Stimulated activated CD8-positive, alpha-beta memory T cell treated with anti-CD3 and anti-CD28 coated beads, Interleukin-4, amount 100 ng/mL, for 48 hours (primary cell): ENCODE measurements around the gene TTC21A.
"Not testable (repeated sequence)": the region's sequence is repeated elsewhere in the genome, so short reads cannot be mapped to it uniquely, and the experiment has no call there.

Source experiments
- DNase-seq: peaks from one replicate; pipeline ENCODE4 v3.0.0-alpha.2; 2020

Gene TTC21A

GRCh38 chr3:39153977-39154279, 46.4 kb downstream of the TTC21A start:
- no peak for DNase-seq

GRCh38 chr3:39154280-39155021, 47.0 kb downstream of the TTC21A start:
- DNase-seq = no peak

DNA sequence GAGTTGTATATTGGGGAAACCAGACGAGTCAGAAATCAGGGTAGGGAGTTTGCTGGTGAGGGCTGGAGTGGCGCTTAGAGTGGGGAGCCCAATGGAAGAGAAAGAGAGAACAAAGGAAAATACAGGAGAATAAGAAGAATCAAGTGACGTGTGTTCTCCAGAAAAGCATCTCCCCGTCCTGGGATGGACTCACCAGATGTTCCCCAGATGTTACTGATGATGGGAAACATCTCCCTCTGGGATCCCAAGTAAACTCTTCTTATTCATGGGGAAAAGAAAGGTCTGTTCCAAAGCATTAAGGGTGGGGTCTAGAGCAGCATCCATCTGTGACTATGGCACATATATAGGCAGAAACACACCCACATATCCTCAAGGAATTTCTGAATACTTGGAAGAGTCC, 48.9 kb downstream of the TTC21A start:
- DNase-seq = no peak

DNA sequence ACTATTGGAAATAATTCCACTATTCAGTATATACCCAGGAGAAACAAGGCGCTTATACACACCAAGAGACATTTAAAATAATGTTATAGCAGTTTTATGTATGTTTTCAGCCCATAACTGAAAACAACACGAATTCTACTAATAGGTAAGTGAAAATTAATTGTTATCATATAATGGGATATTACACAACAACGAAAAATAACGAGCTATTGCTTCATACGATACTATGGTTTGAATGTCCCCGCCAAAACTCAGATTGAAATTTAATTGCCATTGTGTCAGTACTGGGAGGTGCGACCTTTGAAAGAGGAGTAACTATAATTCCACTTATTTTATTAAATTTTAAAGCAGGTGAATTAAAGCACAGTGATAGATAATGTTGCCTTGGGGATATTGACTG, 49.9 kb downstream of the TTC21A start:
- DNase-seq = no peak

GRCh38 chr3:39158148-39158715, 50.8 kb downstream of the TTC21A start:
- no peak for DNase-seq

DNA sequence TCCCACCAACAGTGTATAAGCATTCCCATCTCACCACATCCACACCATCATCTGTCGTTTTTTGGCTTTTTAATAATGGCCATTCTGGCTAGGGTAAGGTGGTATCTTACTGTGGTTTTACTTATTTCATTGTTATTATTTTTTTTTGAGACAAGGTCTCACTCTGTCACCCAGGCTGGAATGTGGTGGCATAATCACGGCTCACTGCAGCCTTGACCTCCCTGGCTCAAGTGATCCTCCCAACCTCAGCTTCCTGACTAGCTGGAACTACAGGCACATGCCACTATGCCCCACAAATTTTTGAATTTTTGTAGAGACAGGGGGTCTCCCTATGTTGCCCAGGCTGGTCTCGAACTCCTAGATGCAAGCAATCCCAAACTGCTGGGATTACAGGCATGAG, 56.9 kb downstream of the TTC21A start:
- no peak for DNase-seq

DNA sequence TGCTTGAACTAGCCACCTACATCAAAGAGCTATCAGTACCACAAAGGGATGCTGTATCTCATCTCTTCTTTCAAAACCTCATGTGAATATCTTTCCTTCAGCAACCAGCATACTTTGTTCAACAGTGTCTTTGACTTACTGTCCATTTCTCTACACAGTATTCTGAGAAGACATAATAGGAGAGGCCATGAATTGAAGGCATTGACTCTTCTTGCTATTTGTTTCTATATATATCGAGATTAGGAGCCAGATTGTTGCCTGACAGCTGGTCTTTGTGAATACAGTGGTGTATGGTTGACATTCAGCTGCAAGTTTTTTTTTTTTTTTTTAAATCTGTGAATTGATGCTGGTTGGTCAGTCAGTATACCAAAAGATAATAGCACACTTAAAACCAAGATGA, 58.0 kb downstream of the TTC21A start:
- DNase-seq = no peak

- no peak for DNase-seq
Observed at GRCh38 chr3:39166134-39166710, 58.7 kb downstream of the TTC21A start.

- no peak for DNase-seq
Observed at GRCh38 chr3:39166932-39167532, 59.6 kb downstream of the TTC21A start.

DNA sequence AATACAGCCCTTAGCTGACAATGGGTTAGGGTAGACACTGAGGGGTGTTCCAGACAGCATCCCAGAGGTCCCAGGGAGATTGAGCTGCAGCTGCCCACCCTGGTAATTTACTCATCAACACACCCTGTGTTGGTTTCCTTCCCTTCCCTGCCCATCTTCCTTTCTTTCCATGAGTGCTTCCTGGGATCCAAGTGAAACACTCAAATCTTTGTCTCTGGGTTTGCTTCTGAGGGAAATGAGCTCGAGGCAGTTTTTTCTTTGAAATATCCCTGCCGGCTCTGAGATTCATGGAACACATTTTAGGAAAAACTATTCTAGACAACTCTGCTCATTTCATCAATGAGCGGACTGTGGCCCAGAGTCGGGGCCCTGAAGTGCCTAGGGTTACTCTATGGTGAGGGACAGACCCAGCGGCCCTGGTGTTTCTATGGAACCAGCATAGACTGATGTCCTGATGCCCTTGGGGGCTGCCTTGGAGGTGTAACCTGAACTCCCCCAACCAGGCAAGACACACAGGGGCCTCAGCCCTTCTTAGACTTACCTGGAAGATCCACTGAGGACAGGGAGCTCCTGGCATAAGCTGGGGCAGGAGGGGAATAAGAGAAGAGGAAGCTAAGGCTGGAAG, 60.8 kb downstream of the TTC21A start:
- DNase-seq = no peak

GRCh38 chr3:39169712-39170111, 62.2 kb downstream of the TTC21A start:
- DNase-seq = no peak

GRCh38 chr3:39170461-39170860, 63.0 kb downstream of the TTC21A start:
- DNase-seq = no peak

- not testable (repeated sequence) for DNase-seq
Observed at GRCh38 chr3:39170877-39171276, 63.4 kb downstream of the TTC21A start.

GRCh38 chr3:39171860-39172259, 64.4 kb downstream of the TTC21A start:
- DNase-seq = no peak

GRCh38 chr3:39173318-39174125, 66.0 kb downstream of the TTC21A start:
- DNase-seq = no peak

- peak; percentile 23 for DNase-seq
Observed at GRCh38 chr3:39176025-39176714, 68.7 kb downstream of the TTC21A start.

DNA sequence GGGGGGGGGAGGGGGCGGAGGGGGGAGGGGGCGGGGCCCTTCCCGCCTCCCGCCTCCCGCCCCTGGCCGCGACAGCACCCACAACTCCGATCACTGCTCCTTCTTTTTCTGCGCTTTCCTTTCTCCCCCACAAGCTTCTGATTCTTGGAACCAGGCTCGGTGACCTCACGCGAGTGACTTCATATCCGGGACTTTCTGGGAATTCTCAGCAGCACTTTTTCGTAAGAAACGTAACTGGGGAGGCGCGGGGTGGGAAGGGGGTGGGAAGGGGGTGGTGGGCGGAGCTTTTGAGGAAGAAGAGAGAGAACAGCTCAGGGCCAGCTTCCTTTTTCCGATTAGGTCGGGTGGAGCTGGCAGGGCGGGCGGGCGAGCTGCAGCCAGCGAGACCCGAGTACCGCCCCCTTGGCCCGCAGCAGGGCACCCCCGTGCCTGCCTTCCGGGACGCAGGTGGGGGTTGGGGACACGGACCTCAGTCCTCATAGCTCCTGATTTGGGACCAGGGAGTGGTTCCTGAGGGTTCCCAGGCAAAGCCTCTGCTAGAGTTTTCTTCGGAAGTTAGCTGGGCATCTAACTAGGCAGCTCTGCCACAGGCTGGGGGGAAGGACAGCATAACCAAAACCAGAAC, 70.3 kb downstream of the TTC21A start:
- DNase-seq = peak; percentile 85

GRCh38 chr3:39178553-39178952, 71.1 kb downstream of the TTC21A start:
- peak; percentile 32 for DNase-seq

DNA sequence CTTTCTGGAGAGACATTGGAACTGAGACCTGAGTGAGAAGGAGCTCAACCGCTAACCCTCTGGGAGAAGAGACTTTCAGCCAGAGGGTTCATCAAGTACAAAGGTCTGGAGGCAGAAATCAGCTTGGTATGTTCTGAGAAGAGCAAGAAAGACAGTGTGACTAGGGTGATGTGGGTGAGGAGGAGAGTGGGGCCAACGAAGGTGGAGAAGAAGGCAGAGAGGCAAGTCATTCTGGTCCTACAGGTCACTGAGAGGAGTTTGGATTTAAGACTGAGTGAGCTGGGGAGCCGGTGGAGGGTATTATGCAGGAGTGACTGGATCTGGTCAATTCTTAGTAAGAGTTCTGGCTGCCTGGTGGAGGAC, 72.7 kb downstream of the TTC21A start:
- no peak for DNase-seq

GRCh38 chr3:39180546-39181346, 73.3 kb downstream of the TTC21A start:
- DNase-seq = peak; percentile 90
